Colonic mucosa (tissue), 4 donors: ENCODE data around the gene CATSPER2. TPM values are rescaled to one million over a fixed set of nuclear protein-coding genes. Genes with fewer than 3 reads are reported as not detected.
"Not testable (repeated sequence)": the region's sequence is repeated elsewhere in the genome, so short reads cannot be mapped to it uniquely, and the experiment has no call there.

Experiments
- DNase-seq: peaks from one replicate; pipeline ENCODE4 v3.0.0-alpha.2; 2020
- H3K27ac ChIP-seq: fragments of 200-600 bp; one replicate; pipeline ENCODE4 v1.8.0; 2021
- H3K27me3 ChIP-seq: fragments of 200-600 bp; one replicate; pipeline ENCODE4 v1.8.0; 2021
- H3K36me3 ChIP-seq: fragments of 200-600 bp; one replicate; pipeline ENCODE4 v1.8.0; 2021
- H3K4me1 ChIP-seq: fragments of 200-600 bp; one replicate; pipeline ENCODE4 v1.8.0; 2021; ENCODE audit warnings: mild to moderate bottlenecking
- H3K4me3 ChIP-seq: fragments of 200-600 bp; one replicate; pipeline ENCODE4 v1.8.0; 2021
- H3K9ac ChIP-seq, 2 donors: one replicate each; pipeline ENCODE4 v1.7.0; 2013; ENCODE audit warnings: control low read depth in 2 of 2, low read depth in 2 of 2, low read length in 2 of 2
- H3K9me3 ChIP-seq: fragments of 200-600 bp; one replicate; pipeline ENCODE4 v1.8.0; 2021
- CTCF ChIP-seq: fragments of 200-600 bp; IDR thresholded peaks from one replicate; pipeline ENCODE4 v1.8.0; 2022; ENCODE audit warnings: antibody characterized with exemption, mild to moderate bottlenecking
- intact Hi-C: fragments of 100-400 bp; cut with DNase I; formaldehyde crosslinking; loops from one replicate; pipeline ENCODE4 v1.14.1; 2022
- total RNA-seq, 2 donors: library from RNA; stranded (reverse); fragmentation: NEBNext Ultra II Directional in 1 of 2; extraction: Animal tissue kit (Norgen Biotek cat#: 25700) in 1 of 2; gene quantifications; one replicate each; pipeline ENCODE4 v1.2.1, GENCODE V29; 2021
- donor health status: healthy.
- donor health status: DM: no; HTN: no; CAD: no.
- donor health status: DM: no; HTN: no; CAD: no.

The CATSPER2 gene
- total RNA-seq, 2 donors from 2014 or later, result 3.6 to 9.2 TPM

GRCh38 chr15:43626937-43627336, 21.7 kb downstream of the CATSPER2 start:
- H3K4me1 ChIP-seq, H3K27ac ChIP-seq, H3K27me3 ChIP-seq, DNase-seq, intact Hi-C loops, H3K9ac ChIP-seq, H3K36me3 ChIP-seq, H3K4me3 ChIP-seq, H3K9me3 ChIP-seq: not testable (repeated sequence)

DNA sequence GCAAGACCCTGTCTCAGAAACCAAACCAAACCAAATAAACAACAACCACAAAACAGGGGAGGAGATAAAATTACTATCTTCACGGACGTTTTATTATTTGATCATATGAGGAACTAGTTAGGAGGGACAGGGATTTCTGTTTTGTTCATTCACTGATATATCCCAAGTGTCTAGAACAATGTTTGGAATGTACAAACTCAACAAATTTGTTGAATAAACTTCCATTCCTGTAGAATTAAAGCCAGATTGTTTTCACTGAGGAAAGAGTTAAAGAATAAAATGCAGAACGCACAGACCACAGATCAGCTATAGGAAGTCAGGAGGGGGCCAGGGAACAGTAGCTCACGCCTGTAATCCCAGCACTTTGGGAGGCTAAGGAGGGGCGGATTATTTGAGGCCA, 23.5 kb downstream of the CATSPER2 start:
- Histone ChIP-seq H3K9me3 (no peaks in the 10 kb centered on the region), H3K4me1 (no peaks in the 10 kb centered on the region), H3K4me3 (no peak overlapping the region), H3K27me3 (no peaks in the 10 kb centered on the region), H3K36me3 (no peaks in the 10 kb centered on the region), H3K9ac (no peak overlapping the region), H3K27ac (no peak overlapping the region)
- DNase-seq, result no peak
- intact Hi-C loops, result no loop called here
- no peak for TF ChIP-seq CTCF

DNA sequence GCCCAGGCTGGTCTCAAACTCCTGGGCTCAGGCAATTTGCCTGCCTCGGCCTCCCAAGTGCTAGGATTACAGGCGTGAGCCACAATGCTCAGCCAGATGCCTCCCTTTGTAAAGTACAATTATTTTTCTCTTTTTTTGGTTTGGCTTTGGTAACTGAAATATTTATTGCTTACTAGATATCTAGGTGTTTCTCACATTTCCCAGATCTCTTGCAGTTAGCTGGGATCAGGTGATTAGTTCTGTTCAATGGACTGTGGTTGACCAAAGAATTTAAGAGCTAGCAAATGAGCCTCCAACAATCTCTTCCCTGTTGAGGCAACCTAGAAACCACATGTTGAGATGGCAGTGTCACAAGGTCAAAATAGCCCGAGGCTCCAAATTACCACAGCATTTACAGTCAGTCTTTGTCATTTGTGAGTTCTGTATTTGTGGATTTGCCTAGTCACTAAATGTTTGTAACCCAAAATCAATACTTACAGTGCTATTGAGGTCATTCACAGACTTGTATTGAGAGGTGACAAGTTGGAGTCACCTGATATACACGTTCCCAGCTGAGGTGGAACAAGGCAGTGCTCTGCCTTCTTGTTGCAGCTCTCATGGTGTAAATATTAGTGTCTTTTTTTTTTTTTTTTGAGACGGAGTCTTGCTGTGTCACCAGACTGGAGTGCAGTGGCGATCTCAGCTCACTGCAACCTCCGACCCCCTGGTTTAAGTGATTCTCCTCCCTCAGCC, 26.4 kb downstream of the CATSPER2 start:
- intact Hi-C loops, H3K27ac ChIP-seq, H3K36me3 ChIP-seq, DNase-seq, H3K27me3 ChIP-seq, H3K4me3 ChIP-seq, H3K9ac ChIP-seq, H3K9me3 ChIP-seq, H3K4me1 ChIP-seq: not testable (repeated sequence)

GRCh38 chr15:43618700-43619099, 29.9 kb downstream of the CATSPER2 start, which contains the start of gene STRC:
Gene STRC (minus strand): TSS chr15:43618800. CDS start chr15:43618722, 78 bp downstream.
- H3K27ac ChIP-seq, H3K9ac ChIP-seq, H3K36me3 ChIP-seq, H3K27me3 ChIP-seq, DNase-seq, H3K4me3 ChIP-seq, H3K4me1 ChIP-seq, H3K9me3 ChIP-seq, intact Hi-C loops: not testable (repeated sequence)

DNA sequence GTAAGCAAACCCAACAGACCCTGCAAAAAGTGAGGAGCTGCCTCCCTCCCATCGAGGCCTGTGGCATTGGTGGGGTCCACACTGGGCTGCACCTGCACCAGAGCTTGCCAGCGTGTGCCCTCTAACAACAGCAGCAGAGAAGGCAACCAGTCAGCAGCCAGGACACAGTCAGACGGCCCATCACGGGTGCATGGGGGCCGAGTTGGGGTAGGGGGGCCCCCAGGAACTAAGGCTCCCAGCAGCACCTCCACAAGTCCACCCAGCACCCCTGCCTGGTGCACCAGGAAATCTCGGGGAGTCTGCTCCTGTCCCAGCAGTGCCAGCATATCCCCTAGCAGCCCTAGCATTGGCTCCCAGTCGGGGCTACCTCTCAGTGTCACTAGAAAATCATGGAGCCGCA, 30.9 kb downstream of the CATSPER2 start:
- H3K4me1 ChIP-seq, H3K4me3 ChIP-seq, H3K27me3 ChIP-seq, H3K9me3 ChIP-seq, H3K9ac ChIP-seq, intact Hi-C loops, H3K36me3 ChIP-seq, H3K27ac ChIP-seq, DNase-seq: not testable (repeated sequence)

DNA sequence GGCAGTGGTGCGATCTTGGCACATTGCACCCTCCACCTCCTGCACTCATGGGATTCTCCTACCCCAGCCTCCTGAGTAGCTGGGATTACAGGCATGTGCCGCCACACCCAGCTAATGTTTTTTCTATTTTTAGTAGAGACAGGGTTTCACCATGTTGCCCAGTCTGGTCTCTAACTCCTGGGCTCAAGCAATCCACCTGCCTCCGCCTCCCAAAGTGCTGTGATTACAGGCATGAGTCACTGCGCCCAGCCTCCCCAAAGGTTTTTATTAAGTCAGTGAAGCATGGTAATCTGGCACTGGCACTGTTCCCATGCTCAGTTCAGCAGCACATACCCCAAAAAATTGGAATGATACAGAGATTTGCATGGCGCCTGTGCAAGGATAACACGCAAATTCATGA, 46.4 kb downstream of the CATSPER2 start:
- intact Hi-C loops, result not testable (repeated sequence)
- DNase-seq, result peak; percentile 32

GRCh38 chr15:43600200-43600599, 48.4 kb downstream of the CATSPER2 start:
- intact Hi-C loops, H3K27me3 ChIP-seq, DNase-seq, H3K9ac ChIP-seq, H3K9me3 ChIP-seq, H3K4me3 ChIP-seq, H3K36me3 ChIP-seq, H3K27ac ChIP-seq, H3K4me1 ChIP-seq: not testable (repeated sequence)

More for the DNA sequence above, 46.4 kb downstream of the CATSPER2 start:
- not testable (repeated sequence) for H3K27ac ChIP-seq, H3K27me3 ChIP-seq, H3K9me3 ChIP-seq, H3K4me3 ChIP-seq, H3K36me3 ChIP-seq, H3K4me1 ChIP-seq, H3K9ac ChIP-seq

DNA sequence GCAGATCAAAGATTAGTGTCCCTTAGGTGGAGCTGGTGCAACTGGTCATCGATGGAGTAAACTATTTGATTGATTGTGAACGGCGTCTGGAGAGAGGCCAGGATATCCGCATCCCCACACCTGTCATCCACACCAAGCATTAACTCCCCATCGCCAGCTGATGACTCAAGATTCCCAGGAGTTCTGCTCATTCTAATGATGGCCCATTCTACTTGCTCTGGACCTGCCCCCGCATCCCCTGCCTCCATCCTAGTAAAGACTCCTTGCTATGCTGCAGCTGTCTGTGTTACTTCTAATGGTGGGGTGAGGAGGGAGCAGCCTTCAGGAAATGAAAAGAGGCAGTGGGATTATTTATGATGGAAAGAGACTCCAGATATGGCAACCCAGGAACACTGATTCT, 49.5 kb downstream of the CATSPER2 start:
- intact Hi-C loops, H3K4me3 ChIP-seq, H3K4me1 ChIP-seq, H3K27me3 ChIP-seq, H3K9ac ChIP-seq, DNase-seq, H3K27ac ChIP-seq, H3K36me3 ChIP-seq, H3K9me3 ChIP-seq: not testable (repeated sequence)

DNA sequence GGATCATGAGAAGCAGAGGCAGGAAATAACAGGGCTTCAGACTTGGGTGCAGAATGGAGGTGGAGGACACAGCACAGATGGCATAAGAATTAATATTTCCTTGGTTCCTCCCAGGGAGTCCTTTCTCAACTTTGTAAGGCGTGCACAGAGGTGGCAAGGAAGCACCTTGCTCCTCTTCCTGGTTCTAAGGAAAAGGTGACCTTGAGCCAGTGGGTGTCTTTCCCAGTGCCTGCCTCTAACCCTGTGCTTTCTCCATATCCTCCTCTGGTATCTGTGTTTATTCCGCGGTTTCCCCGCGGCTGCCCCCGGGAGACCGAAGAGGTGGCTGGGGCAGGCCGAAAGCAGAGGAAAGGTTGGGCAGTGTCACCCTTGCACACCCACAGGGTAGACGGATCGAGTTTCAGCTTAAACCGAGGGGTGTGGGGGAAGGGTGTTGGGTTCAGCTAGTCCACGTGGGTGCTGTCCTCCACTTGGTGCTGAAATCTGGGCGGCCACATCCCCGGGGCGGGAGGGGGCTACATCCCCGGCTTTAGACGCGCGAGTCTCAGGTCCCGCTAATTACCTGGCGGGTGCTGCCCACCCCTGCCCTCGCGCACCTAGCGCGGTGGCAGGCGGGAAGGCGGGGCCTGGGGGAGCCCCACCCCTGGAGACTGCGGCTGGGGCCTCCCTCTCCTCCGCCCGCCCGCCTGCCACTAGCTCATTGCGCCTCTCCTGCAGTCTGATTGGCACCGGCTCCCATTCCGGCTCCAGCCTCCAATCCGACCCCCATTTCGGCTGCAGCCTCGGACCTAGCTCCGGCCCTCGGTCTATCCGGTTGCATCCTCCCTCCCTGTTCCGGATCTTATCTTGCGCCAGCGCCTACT, 55.1 kb downstream of the CATSPER2 start, which contains the start of gene CKMT1B:
Gene CKMT1B (plus strand): TSS at position 700 of the 863 bp plus-strand sequence. CDS start 192 bp downstream, outside the sequence.
- intact Hi-C loops, H3K27ac ChIP-seq, H3K4me3 ChIP-seq, H3K36me3 ChIP-seq, H3K9ac ChIP-seq, H3K27me3 ChIP-seq, DNase-seq, H3K9me3 ChIP-seq, H3K4me1 ChIP-seq: not testable (repeated sequence)

GRCh38 chr15:43592841-43593240, 55.8 kb downstream of the CATSPER2 start:
- H3K9me3 ChIP-seq, H3K36me3 ChIP-seq, H3K4me1 ChIP-seq, DNase-seq, H3K4me3 ChIP-seq, H3K27me3 ChIP-seq, intact Hi-C loops, H3K27ac ChIP-seq, H3K9ac ChIP-seq: not testable (repeated sequence)

DNA sequence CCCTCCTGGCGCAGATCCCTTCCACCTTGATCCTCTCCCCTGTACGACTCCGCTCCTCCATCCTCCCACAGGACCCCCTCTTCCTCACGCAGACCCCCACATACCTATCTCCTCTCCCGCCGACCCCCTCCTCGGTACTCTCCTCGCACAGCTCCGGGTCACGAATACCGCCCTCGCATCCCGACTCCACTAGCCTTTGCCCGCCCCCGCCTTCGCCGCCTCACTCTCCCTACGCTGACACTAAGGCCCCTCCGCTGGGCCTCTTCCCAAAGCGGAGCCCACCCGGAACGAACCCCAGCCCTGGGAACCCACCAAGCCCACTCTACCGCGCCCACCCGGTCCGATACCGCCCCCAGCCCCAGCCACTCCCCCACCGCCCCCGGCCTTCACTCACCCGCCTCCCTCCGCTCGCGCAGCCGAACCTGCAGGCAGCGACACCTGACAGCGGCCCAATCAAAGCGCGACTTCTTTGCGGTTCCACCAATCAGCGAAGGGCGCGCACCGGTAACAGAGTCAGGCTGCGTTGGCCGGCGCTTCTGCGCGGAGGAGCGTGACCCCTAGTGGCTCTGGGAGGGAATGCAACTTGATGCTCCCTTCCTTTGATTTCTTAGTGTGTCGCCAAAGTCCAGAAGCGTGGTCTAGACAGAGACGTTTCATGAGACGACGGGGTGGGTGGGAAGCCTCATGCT, 58.7 kb downstream of the CATSPER2 start, which contains the start of gene PPIP5K1:
Gene PPIP5K1 (minus strand): TSS at position 431 of the 689 bp plus-strand sequence. CDS start 5,704 bp downstream, outside the sequence.
- intact Hi-C loops, H3K36me3 ChIP-seq, H3K27me3 ChIP-seq, DNase-seq, H3K4me3 ChIP-seq, H3K4me1 ChIP-seq, H3K9me3 ChIP-seq, H3K9ac ChIP-seq, H3K27ac ChIP-seq: not testable (repeated sequence)
